Measurements from ENCODE around the gene CYSRT1.

The CYSRT1 gene

GRCh38 chr9:137184881-137185660, 39.9 kb upstream of the CYSRT1 start:
- TF ChIP-seq POLR2AphosphoS5 (IDR thresholded peaks at IDR 0.05; ENCODE audit: low read depth, low read length) = no peak
- TF ChIP-seq POLR2A (IDR thresholded peaks at IDR 0.05; ENCODE audit: low read depth, low read length) = no peak
- no peak for TF ChIP-seq TAF1 (IDR thresholded peaks at IDR 0.05; ENCODE audit: borderline replicate concordance, low read depth, low read length)

GRCh38 chr9:137185921-137186320, 39.1 kb upstream of the CYSRT1 start:
- no peak for FAIRE-seq
- DNase-seq (ENCODE audit: insufficient read length) = no peak
- TF ChIP-seq POLR2AphosphoS5 (IDR thresholded peaks at IDR 0.05; ENCODE audit: low read depth, low read length) (no peak), TAF1 (IDR thresholded peaks at IDR 0.05; ENCODE audit: borderline replicate concordance, low read depth, low read length) (no peak), POLR2A (IDR thresholded peaks at IDR 0.05; ENCODE audit: low read depth, low read length) (no peak)

More at GRCh38 chr9:137184881-137185660, 39.9 kb upstream of the CYSRT1 start:
- DNase-seq (ENCODE audit: insufficient read length) (no peak), FAIRE-seq (no peak)

DNA sequence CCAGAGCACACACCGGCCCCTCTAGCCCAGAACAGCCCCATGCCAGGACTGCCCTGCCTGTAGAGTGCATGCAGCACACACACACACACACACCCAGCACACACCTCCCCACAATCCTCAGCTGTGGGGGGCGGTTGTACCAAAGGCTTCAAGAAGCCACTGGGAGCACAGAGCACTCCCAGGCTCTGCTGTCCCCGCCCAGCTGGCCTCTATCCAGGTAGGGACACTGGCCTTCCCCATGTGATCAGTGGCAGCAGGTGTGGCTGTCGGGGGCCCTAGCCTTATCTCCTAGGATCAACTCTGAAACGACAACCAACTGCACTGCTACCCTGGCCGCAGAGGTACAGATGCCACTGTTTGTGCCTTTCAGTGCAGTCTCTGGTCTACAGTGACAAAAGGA, 38.6 kb upstream of the CYSRT1 start:
- no peak for DNase-seq (ENCODE audit: insufficient read length)
- no peak for FAIRE-seq
- TF ChIP-seq POLR2A (IDR thresholded peaks at IDR 0.05; ENCODE audit: low read depth, low read length) (no peak), POLR2AphosphoS5 (IDR thresholded peaks at IDR 0.05; ENCODE audit: low read depth, low read length) (no peak), TAF1 (IDR thresholded peaks at IDR 0.05; ENCODE audit: borderline replicate concordance, low read depth, low read length) (no peak)

DNA sequence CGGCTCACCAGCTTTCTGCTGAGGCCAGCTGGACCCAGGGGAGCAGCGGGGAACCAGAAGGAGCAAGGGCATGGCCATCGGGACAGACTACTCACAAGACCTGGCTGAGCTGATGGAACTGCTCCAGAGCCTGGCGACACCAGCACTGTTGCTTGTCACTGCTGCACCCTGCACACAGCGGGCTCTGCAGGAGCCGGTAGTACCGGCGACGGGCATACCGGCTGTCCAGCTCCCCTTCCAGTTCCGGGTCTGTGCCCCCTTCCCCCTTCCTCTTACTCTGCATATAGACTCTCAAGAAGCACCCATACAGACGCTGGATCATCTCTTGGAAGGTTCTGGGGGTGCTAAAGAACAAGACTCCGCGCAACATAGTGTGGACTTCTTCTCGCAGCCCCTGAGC, 37.6 kb upstream of the CYSRT1 start:
- TF ChIP-seq POLR2A (IDR thresholded peaks at IDR 0.05; ENCODE audit: low read depth, low read length) (no peak), TAF1 (IDR thresholded peaks at IDR 0.05; ENCODE audit: borderline replicate concordance, low read depth, low read length) (no peak), POLR2AphosphoS5 (IDR thresholded peaks at IDR 0.05; ENCODE audit: low read depth, low read length) (no peak)
- peak; percentile 21 for FAIRE-seq
- no peak for DNase-seq (ENCODE audit: insufficient read length)

DNA sequence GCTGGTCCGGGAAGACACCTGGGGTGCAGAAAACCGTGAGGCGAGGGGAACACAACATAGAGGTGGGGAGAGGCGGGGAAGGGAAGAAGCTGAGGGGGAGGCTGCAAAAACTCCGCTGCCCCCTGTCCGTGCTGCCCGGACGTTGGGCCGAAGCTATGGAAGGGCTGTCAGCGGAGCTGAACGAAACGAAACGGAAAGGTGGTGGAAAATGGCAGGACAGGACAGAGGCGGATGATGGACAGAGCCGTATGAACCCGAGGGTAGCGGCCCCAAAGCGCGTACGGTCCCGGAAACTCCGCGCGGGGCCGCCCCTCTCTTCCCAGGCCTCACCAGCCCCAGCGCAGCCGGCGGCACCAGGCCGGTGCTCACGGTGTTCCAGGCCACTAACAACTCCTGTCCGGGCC, 36.9 kb upstream of the CYSRT1 start:
- FAIRE-seq (no peak), DNase-seq (ENCODE audit: insufficient read length) (no peak)
- TF ChIP-seq POLR2A (IDR thresholded peaks at IDR 0.05; ENCODE audit: low read depth, low read length) (no peak), TAF1 (IDR thresholded peaks at IDR 0.05; ENCODE audit: borderline replicate concordance, low read depth, low read length) (no peak), POLR2AphosphoS5 (IDR thresholded peaks at IDR 0.05; ENCODE audit: low read depth, low read length) (no peak)

- TF ChIP-seq POLR2AphosphoS5 (IDR thresholded peaks at IDR 0.05; ENCODE audit: low read depth, low read length) = peak; percentile 80
- TF ChIP-seq TAF1 (IDR thresholded peaks at IDR 0.05; ENCODE audit: borderline replicate concordance, low read depth, low read length) = peak; percentile 78
- peak; percentile 90 for TF ChIP-seq POLR2A (IDR thresholded peaks at IDR 0.05; ENCODE audit: low read depth, low read length)
- DNase-seq (ENCODE audit: insufficient read length) = peak; percentile 91
- FAIRE-seq = peak; percentile 100
Measured at GRCh38 chr9:137188490-137189296, 36.3 kb upstream of the CYSRT1 start, which contains the start of the genes ANAPC2 and SSNA1. TSS of gene ANAPC2 (minus strand) at chr9:137188560. CDS start at chr9:137188532, 28 bp downstream. TSS of gene SSNA1 (plus strand) at chr9:137188676. CDS start at chr9:137188727, 51 bp downstream.

DNA sequence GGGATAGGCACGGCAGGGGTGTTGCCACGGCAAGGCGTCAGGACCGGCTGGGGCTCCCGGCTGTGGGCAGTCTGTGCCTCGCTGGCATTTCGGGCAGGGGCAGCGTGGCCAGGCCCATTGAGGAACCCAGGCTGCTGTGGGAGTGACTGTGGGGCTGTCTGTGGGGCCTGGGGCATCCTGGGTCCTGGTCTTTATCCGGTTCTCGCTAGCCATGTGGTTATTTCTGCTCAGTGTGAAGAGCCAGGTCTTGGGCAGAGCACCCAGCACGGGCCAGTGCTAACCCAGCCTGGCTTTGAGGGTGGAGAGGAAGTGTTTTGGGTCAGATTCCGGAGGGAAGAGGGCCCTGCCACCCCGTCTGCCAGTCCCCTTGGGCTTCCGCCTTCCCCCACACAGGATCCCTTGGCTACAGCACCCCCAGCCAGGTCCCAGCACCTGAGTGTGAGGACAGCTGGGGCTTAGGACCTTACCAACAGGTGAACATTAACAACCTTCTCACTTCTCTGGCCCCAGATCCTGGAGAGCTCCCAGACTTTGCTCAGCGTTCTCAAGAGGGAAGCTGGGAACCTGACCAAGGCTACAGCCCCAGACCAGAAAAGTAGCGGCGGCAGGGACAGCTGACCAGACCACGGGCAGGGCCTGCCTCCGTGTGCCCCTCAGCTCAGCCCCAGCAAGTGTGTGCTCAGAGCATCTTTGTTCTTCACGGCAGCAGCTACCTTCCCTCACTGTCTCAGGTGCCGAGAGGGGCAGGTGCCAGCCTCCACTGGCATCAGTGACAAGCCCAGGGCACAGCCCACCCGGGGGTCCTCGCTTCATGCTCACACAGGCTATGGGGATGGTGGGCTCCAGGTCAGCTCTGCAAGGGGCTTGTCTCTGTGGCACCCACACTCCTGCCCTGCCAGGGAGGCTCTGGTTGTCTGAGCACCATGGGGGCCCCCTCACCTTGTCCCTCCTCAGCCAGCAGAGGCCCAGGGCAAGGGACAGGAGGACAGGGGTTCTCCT, 35.4 kb upstream of the CYSRT1 start:
- FAIRE-seq = no peak
- no peak for TF ChIP-seq POLR2AphosphoS5 (IDR thresholded peaks at IDR 0.05; ENCODE audit: low read depth, low read length)
- no peak for TF ChIP-seq TAF1 (IDR thresholded peaks at IDR 0.05; ENCODE audit: borderline replicate concordance, low read depth, low read length)
- TF ChIP-seq POLR2A (IDR thresholded peaks at IDR 0.05; ENCODE audit: low read depth, low read length) = 0 out of 2 replicates have a peak, but pooled peaks have one; percentile 1
- DNase-seq (ENCODE audit: insufficient read length) = no peak

DNA sequence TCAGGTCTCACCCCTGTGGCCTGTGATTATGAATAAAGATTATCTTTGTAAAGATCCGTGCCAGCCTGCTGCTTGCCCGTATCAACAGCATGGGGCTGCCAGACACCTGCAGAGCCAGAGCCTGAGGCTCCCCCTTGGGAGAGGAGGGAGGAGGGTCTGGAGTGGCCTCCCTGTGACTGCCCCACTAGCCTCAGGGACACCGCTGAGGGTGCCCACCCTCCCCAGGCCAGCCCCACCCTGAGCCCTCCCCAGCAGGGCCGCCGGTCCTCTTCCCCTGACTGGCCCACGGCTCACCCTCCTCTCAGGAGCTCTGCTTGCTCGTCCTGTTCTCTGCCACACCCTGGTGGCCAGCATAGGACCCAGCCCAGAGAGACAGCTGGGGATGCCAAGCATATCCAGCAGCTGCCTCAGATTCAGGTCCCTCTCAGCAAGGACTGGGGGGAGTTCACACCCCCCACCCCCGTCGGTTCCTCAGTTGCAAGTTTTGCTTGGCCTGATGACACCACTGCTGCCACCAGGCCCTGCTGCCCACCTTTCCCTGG, 34.6 kb upstream of the CYSRT1 start:
- TF ChIP-seq POLR2AphosphoS5 (IDR thresholded peaks at IDR 0.05; ENCODE audit: low read depth, low read length) (no peak), POLR2A (IDR thresholded peaks at IDR 0.05; ENCODE audit: low read depth, low read length) (no peak), TAF1 (IDR thresholded peaks at IDR 0.05; ENCODE audit: borderline replicate concordance, low read depth, low read length) (no peak)
- no peak for FAIRE-seq
- no peak for DNase-seq (ENCODE audit: insufficient read length)

GRCh38 chr9:137191245-137191644, 33.7 kb upstream of the CYSRT1 start:
- TF ChIP-seq TAF1 (IDR thresholded peaks at IDR 0.05; ENCODE audit: borderline replicate concordance, low read depth, low read length) (no peak), POLR2A (IDR thresholded peaks at IDR 0.05; ENCODE audit: low read depth, low read length) (no peak), POLR2AphosphoS5 (IDR thresholded peaks at IDR 0.05; ENCODE audit: low read depth, low read length) (no peak)
- DNase-seq (ENCODE audit: insufficient read length) = no peak
- FAIRE-seq = no peak

DNA sequence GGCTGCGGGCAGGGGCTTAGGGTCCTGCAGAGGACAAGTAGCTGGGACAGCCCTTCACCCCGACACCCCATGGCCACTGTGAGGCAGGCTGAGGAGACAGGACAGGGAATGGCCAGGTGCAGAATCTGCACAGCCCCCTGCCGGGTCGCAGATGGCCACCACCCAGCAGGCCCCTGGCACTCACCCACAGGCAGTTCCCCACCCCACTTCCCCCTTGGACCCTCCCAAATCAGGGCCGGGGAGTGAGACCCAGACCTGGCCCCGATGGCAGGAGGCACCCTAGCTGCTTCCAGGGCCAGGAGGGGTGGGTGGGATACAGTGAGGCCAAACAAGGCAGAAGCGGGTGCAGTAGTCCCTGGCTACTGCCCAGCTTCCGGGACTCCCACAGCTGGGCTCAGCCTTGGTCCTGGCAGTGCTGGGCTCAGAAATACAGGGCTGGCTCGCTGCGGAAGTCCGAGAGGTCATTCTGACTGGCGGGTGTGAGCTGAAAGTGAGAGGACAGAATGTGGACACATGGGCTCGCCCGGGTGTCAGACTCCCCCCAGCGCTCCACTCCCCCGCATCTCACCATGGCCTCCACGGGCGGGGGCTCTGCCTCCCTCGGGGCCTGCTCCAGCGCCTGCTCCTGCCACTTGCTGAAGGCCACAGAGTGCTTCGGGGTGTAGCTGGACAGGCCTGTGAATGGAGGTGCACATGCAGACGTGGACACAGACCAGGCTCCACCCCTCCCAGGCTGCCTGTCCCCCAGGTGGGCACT, 33.1 kb upstream of the CYSRT1 start:
- DNase-seq (ENCODE audit: insufficient read length) = no peak
- TF ChIP-seq POLR2AphosphoS5 (IDR thresholded peaks at IDR 0.05; ENCODE audit: low read depth, low read length) (no peak), POLR2A (IDR thresholded peaks at IDR 0.05; ENCODE audit: low read depth, low read length) (no peak), TAF1 (IDR thresholded peaks at IDR 0.05; ENCODE audit: borderline replicate concordance, low read depth, low read length) (no peak)
- no peak for FAIRE-seq
